ENCODE data around the gene BCKDHA. TPM values are rescaled to one million over a fixed set of nuclear protein-coding genes. Genes with fewer than 3 reads are reported as not detected.
A peak's percentile ranks its signal among the peaks of the same experiment; 100 is the strongest.

Gene BCKDHA
- total RNA-seq, 1 donor from 2014 or later = 13.4 TPM

- H3K36me3 ChIP-seq = peaks cover 56% of the 10 kb centered on the region
- peak overlapping the region; percentile 70 for H3K4me3 ChIP-seq
- TF ChIP-seq, protein P1, sequence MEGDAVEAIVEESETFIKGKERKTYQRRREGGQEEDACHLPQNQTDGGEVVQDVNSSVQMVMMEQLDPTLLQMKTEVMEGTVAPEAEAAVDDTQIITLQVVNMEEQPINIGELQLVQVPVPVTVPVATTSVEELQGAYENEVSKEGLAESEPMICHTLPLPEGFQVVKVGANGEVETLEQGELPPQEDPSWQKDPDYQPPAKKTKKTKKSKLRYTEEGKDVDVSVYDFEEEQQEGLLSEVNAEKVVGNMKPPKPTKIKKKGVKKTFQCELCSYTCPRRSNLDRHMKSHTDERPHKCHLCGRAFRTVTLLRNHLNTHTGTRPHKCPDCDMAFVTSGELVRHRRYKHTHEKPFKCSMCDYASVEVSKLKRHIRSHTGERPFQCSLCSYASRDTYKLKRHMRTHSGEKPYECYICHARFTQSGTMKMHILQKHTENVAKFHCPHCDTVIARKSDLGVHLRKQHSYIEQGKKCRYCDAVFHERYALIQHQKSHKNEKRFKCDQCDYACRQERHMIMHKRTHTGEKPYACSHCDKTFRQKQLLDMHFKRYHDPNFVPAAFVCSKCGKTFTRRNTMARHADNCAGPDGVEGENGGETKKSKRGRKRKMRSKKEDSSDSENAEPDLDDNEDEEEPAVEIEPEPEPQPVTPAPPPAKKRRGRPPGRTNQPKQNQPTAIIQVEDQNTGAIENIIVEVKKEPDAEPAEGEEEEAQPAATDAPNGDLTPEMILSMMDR (IDR thresholded peaks at IDR 0.05) = no peak
- no peaks in the 10 kb centered on the region for H3K27me3 ChIP-seq (ENCODE audit: low read depth)
- DNase-seq (peak; percentile 51), ATAC-seq (no peak)
- no peaks in the 10 kb centered on the region for H3K9me3 ChIP-seq
- H3K4me1 ChIP-seq = peaks cover 68% of the 10 kb centered on the region
- intact Hi-C loops (cut with DNase I) = no loop called here
- peak overlapping the region; percentile 88 for H3K27ac ChIP-seq
Observed at GRCh38 chr19:41425174-41426115, 27.8 kb downstream of the BCKDHA start.

- ATAC-seq = peak; percentile 33 to 42
Observed at GRCh38 chr19:41426116-41426841, 28.7 kb downstream of the BCKDHA start.

DNA sequence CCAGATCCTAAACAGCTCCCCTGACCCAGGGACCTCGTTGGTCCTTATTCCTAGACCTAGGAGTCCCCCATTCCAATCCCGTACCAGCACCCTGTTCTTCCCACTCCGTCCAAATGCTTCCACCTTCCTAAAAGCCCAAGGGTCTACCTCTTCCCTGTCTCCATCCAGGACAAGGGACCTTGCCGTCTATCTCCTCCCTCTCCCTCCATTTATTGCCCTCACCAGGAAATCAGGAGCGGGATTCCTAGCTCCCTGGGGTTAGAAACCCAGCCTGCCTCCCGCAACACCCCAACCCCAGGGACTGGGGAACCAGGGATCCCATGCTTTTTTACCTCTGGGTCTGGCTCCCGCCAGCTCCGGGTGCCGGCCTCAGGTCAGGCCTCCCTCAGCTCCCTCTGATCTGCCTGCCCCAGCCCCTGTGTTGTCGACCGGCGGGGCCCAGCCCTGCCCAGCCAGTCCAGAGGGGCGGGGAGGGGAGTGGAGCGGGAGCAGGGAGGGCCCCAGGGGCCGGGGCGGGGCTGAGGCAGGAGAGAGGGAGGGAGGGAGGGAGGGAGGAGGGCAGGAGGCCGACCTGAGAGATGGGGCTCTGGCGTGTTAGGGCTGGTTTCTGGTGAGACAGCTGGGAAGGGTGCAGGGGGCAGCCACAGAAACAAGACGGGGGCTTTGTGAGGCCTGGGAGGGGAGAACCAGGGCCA, 29.5 kb downstream of the BCKDHA start, which contains the start of gene B3GNT8:
B3GNT8 (minus strand) TSS at position 423 of the 695 bp plus-strand sequence. CDS start 596 bp downstream, outside the sequence.
- TF ChIP-seq, protein P1 (IDR thresholded peaks at IDR 0.05) = no peak
- Histone ChIP-seq H3K9me3 (no peaks in the 10 kb centered on the region), H3K4me3 (peak within 1 kb of the TSS; percentile 70), H3K27ac (peak within 1 kb of the TSS; percentile 88), H3K27me3 (ENCODE audit: low read depth) (no peaks in the 10 kb centered on the region), H3K36me3 (peaks cover 59% of the 10 kb centered on the region), H3K4me1 (peaks cover 51% of the 10 kb centered on the region)
- peak; percentile 92 for DNase-seq
- intact Hi-C loops (cut with DNase I) = no loop called here
- ATAC-seq = peak; percentile 92 to 93

More at GRCh38 chr19:41426116-41426841, 28.7 kb downstream of the BCKDHA start:
- Histone ChIP-seq H3K9me3 (no peaks in the 10 kb centered on the region), H3K27ac (peak overlapping the region; percentile 88), H3K4me1 (peaks cover 60% of the 10 kb centered on the region), H3K4me3 (peak overlapping the region; percentile 70), H3K36me3 (peaks cover 57% of the 10 kb centered on the region), H3K27me3 (ENCODE audit: low read depth) (no peaks in the 10 kb centered on the region)
- TF ChIP-seq, protein P1 (IDR thresholded peaks at IDR 0.05) = no peak
- intact Hi-C loops (cut with DNase I) = no loop called here
- peak; percentile 57 for DNase-seq

- TF ChIP-seq, protein P1 (IDR thresholded peaks at IDR 0.05) = no peak
- Histone ChIP-seq H3K4me3 (peak overlapping the region; percentile 70), H3K27ac (peak overlapping the region; percentile 88), H3K36me3 (peaks cover 54% of the 10 kb centered on the region), H3K27me3 (ENCODE audit: low read depth) (no peaks in the 10 kb centered on the region), H3K9me3 (no peaks in the 10 kb centered on the region), H3K4me1 (peaks cover 49% of the 10 kb centered on the region)
- ATAC-seq (peak; percentile 54 to 55), DNase-seq (peak; percentile 71)
- intact Hi-C loops (cut with DNase I) = no loop called here
Observed at GRCh38 chr19:41427647-41428480, 30.2 kb downstream of the BCKDHA start.

All from lower lobe of right lung (tissue), 2 donors.